AG09309 (cell line): ENCODE results near the gene TWIST2.

Experiments
- DNase-seq: peaks from one replicate; pipeline ENCODE4 v3.0.0-alpha.2; 2010; ENCODE audit warnings: low read depth
- H3K4me3 ChIP-seq: 2 replicates; pipeline ENCODE4 v1.5.1; 2011; ENCODE audit warnings: mild to moderate bottlenecking, low read depth, low read length, moderate library complexity; ENCODE audit not compliant: control insufficient read depth
- CTCF ChIP-seq: IDR thresholded peaks from 2 replicates; pipeline ENCODE4 v1.5.1; 2011; ENCODE audit warnings: mild to moderate bottlenecking, low read depth, low read length, inconsistent platforms; ENCODE audit not compliant: insufficient read depth, control insufficient read depth; ENCODE audit errors: missing control alignments

Gene TWIST2

GRCh38 chr2:238847841-238848690, at the start of gene TWIST2:
TSS of gene TWIST2 (plus strand) at chr2:238848085. CDS start at chr2:238848216, 131 bp downstream.
- peak; percentile 91 for DNase-seq
- peak; percentile 20 for TF ChIP-seq CTCF
- H3K4me3 ChIP-seq: peak within 1 kb of the TSS; percentile 94

- no peak for TF ChIP-seq CTCF
- DNase-seq: no peak
- no peak overlapping the region for H3K4me3 ChIP-seq
Measured at GRCh38 chr2:238801791-238802190, 46.1 kb upstream of the TWIST2 start.

- no peak for TF ChIP-seq CTCF
- DNase-seq: no peak
- no peak overlapping the region for H3K4me3 ChIP-seq
Measured at GRCh38 chr2:238802957-238803356, 44.9 kb upstream of the TWIST2 start.

GRCh38 chr2:238803996-238804870, 43.7 kb upstream of the TWIST2 start:
- no peak for DNase-seq
- H3K4me3 ChIP-seq: no peak overlapping the region
- no peak for TF ChIP-seq CTCF

GRCh38 chr2:238808761-238809160, 39.1 kb upstream of the TWIST2 start:
- no peak for TF ChIP-seq CTCF
- no peak for DNase-seq
- H3K4me3 ChIP-seq: no peak overlapping the region

- DNase-seq: no peak
- TF ChIP-seq CTCF: no peak
- H3K4me3 ChIP-seq: no peak overlapping the region
Measured at GRCh38 chr2:238810321-238810720, 37.6 kb upstream of the TWIST2 start.
